SHP77 (cell line): ENCODE results near the gene RPP30.
"Not testable (repeated sequence)": the region's sequence is repeated elsewhere in the genome, so short reads cannot be mapped to it uniquely, and the experiment has no call there.

Experiments used
- DNase-seq, 2 experiments: peaks; one replicate each; lab custom pipeline; 2025; lab: John Stamatoyannopoulos, UW

The RPP30 gene

GRCh38 chr10:90917238-90917967 is 45.6 kb downstream of the RPP30 start:
- DNase-seq, result no peak

- no peak for DNase-seq
Measured at GRCh38 chr10:90917968-90918318, 46.2 kb downstream of the RPP30 start.

- no peak for DNase-seq
Measured at GRCh38 chr10:90919683-90920574, 48.2 kb downstream of the RPP30 start.

DNA sequence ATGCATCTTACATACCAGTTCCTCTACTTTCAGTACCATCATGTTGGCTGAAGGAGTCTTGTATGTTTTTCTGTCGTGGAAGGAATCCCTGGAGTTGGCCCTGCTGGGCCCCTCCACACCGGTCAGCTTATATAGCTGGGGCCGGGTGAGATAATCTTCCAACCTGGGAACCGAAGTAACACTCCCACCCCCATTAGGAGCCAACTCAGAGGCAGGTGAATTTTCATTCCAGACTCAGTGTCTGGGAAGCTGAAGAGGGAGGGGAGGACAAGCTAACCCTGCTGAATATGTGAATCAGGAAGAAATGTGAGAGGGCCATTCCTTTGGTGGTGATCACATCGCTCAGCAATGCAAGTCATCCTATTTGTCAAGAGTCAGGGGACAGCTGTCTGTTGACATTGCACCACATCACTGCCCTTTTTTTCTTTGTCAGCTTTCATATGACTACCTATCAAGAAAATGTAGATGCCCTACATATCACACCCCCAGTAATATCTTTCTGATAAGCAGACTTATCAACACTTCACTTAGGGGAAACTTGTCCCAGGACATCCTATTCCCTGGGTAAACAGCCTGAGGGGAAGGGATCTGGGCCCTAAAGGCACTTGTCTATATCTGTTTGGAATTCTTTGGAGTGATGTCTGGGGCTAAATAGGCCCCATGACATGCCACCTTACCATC is 49.4 kb downstream of the RPP30 start, which contains the start of gene ANKRD1:
Gene ANKRD1 (minus strand): TSS at position 102 of the 681 bp plus-strand sequence. CDS start 60 bp downstream, at position 42.
- no peak for DNase-seq

- no peak for DNase-seq
Measured at GRCh38 chr10:90921906-90922305, 50.1 kb downstream of the RPP30 start.

DNA sequence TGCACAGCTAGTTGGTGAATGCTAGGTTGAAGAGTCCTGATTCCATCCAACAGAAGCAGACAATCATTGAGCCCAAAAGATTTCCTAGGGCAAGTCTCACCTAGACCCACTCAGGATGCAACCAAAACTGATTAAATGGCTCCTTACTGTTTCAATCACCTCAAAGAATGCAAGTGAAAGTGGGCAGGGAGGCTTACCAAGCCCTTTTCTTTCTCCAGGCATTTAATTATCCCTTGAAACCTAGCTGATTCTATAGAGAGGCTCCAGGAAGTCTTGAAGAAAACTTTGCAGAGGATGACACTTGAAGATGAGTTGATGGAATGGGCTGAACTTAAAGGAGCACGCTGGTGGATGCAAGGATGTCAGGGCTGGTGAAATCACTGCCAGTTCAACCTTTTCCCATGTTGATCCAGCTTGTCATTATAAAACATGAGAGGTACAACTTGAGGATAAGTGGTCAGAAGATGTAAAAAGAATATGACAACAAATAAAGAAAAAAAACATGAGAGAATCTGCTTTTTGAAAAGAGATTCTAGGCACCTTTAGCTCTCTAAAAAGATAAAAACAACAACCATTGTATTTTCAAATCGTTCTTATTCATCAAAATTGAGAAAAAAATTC is 51.4 kb downstream of the RPP30 start:
- no peak for DNase-seq

DNA sequence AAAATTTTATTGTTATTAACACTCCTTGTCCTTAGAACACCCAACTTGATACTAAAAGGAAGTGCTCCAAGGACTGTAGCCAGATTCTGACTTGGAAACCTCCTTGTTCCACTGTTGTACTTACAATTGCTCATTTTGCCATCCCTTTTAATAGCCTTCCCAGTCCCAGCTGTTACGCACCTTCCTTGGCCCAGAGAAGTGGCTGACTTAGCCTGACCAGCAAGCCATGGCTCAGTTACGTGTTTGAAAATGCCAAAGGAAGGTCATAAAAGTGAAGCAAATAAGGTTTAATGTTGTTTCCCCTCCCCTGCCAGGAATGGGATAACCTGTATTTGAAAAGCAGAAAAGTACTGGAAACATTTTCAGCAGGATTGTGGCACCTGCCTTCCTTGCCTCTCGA is 52.8 kb downstream of the RPP30 start:
- no peak for DNase-seq

GRCh38 chr10:90925079-90926029 is 53.6 kb downstream of the RPP30 start:
- no peak for DNase-seq

GRCh38 chr10:90927293-90927692 is 55.5 kb downstream of the RPP30 start:
- no peak for DNase-seq

DNA sequence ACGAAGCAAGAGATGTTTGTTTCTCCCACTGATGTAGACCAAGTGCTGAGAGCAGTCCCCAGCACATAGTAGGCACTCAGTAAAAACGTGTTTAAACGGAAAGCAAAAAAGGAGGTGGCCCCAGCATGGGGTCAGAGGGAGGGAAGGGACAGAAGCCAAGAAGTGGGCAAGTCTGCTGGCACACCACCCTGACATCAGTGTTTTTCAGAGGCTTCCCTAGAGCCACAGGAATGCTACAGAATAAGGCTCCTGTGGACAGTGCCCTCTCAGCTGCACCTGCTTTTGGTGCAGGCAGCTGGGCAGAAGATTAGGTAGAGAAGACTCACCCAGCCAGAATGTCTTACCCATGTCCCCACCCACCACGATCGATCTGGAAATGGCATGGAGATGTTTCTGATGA is 57.4 kb downstream of the RPP30 start:
- no peak for DNase-seq

DNA sequence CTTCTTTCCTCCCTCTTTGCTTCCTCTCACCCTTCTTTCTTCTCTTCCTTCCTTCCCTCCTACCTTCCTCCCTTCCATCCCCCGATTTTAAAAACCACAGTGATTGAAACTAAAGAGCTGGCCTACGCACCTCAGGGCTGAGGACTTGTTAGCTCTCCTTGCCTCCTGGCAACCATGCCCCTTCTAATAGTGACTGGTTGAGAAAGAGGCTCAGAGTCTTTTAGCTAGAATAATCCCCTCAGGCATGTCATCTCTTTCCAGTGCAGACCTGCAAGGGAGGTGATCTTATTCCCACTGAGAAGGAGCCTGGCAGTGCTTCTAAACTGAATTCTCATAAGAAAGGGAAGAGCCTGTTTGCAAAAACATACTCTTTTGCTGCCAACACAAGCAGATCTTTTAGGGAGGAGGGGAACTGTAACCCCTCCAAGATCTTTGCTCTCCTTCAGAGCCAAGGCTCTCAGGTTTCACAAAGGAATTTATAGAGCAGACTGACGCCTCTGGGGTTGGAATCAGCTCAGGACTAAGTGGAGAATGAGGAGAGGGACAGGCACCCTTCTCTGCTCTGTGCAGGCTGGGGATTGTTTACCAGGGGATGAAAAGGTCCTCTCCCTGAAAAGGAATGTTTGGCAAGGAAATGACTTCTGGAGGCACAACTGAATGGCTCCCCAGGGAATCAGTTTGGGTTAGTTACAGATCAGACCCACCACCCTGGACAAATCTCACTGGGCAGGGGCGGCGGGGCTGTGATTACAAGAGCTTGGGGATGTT is 58.5 kb downstream of the RPP30 start:
- no peak for DNase-seq

GRCh38 chr10:90930971-90931871 is 59.4 kb downstream of the RPP30 start:
- no peak for DNase-seq

DNA sequence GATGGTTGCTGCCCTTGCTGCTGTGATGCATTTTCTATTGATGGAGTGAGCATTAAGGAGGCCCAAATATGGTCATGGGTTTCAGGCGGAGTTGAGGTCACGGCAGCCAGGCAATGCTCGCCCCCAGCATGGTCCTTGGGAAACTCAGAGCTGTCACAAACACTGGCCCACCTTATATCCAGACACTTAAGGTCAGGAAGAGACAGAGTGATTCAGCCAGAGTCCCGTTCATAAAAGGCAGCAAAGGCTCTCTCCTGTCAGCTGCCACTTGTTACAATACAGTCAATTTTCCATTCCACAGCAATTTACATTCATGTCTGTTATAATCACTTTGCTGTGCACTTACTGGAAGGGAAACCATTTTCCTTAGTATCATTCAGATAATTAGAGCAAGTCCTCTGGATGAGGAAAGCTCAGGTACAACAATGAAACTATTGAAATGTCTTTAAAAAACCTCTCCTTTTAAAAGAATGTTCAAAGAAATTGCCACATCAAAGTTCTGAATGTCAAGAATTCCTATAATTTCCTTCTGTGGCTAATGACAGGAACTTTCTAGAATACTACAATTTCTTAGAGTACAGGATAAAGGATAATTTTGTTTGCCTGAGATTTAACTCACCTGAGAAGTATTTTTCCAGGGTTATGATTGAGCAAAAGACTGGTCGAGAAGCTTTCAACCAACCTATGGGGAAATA is 64.0 kb downstream of the RPP30 start:
- no peak for DNase-seq

DNA sequence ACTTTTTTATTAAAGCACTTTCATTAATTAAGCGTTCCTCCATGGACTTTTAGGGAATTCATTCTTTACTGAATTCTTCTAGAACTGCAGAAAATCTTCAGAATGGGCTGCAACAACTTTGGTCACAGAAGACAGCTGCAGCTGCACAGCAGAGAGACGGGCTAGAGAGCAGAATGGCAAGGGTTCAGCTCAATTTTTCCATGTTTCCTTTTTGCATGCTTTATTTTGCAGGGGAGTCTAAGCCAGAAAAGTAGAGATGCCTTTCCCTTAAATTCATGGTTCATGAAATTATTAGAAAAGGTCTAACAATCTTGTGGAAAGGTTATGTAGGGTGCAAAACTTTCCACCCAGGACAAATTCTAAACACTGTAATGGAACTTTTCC is 64.5 kb downstream of the RPP30 start:
- no peak for DNase-seq

- DNase-seq, result no peak
Measured at GRCh38 chr10:90937645-90938258, 66.0 kb downstream of the RPP30 start.

GRCh38 chr10:90939116-90939515 is 67.3 kb downstream of the RPP30 start:
- no peak for DNase-seq

DNA sequence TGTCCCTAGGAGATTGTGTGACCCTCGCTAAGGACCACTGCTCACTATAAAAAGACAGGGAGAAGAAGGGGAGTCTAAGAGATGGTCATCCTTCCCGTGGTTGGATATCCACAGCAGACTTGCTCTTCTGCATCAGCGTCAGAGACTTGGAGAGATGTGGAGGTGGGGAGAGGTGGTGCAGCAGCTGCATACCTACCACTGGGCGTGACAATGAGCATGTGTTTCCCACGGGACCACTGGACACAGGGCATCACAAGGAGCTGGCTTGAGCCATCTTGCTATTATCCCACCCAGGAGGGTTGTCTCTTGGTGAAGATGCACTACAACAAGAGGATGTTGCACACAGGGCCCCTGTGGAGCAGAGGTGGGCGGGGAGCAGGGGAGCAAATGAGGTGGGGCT is 67.9 kb downstream of the RPP30 start:
- DNase-seq, result no peak

- not testable (repeated sequence) for DNase-seq
Measured at GRCh38 chr10:90942980-90943379, 71.2 kb downstream of the RPP30 start.
